T47D (cell line): ENCODE results near the gene CAPN5.
A peak's percentile ranks its signal among the peaks of the same experiment; 100 is the strongest.

Experiments
- DNase-seq, 2 experiments: peaks; one replicate each; pipeline versions ENCODE4 v3.0.0 to v3.0.0-alpha.2; 2011 to 2012; ENCODE audit warnings: low read depth in 1 of 2, low spot score in 1 of 2
- JUND ChIP-seq: IDR thresholded peaks from 2 replicates; pipeline ENCODE4 v1.6.1; 2012; ENCODE audit warnings: low read depth
- in situ Hi-C: cut with HindIII; loops from 2 replicates; pipeline ENCODE4 v1.10.0; 2016; ENCODE audit warnings: low sequenced_read_pairs, low pct_unique_long_range_greater_than_20kb

CAPN5 gene

DNA sequence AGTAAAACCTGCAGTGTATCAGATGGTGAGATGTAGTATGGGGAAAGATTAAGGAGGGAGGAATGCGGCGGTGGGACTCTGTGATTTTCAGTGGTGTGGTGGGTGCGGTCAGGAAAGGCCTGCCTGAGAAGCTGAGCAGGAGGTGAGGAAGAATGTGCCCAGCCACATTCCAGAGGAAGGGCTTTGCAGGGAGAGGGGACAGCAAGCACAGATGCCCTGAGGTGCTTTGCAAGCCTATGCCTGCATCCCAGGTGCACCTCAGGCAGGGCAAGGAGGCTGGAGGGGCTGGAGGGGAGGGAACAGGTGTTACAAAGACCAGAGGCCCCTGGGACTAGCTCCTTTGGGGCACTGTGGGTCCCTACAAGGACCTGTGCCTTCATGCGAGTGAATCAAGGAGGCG is 103.3 kb downstream of the CAPN5 start:
- no peak for TF ChIP-seq JUND
- DNase-seq = peak in 1 of 2 experiments; percentile 15
- in situ Hi-C loops = no loop called here

DNA sequence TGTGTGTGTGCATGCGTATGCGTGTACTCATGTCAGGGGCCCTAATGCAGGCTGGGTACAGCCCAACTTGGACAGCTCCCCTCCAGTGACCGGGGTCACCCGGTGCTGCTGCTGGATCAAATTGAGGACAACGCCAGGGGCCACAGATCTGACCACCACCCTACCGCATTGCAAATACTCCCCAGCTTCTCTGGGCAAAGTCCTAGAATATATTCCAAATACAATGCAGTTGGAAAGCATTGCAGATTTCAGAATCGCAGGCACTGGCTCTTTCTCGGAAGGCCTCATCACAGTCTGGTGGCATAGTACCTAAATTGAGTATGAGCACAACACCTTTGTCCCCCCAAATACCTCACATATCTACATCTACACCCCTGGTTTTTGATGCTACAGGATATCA is 104.5 kb downstream of the CAPN5 start:
- no peak for TF ChIP-seq JUND
- DNase-seq = no peak
- in situ Hi-C loops = no loop called here

DNA sequence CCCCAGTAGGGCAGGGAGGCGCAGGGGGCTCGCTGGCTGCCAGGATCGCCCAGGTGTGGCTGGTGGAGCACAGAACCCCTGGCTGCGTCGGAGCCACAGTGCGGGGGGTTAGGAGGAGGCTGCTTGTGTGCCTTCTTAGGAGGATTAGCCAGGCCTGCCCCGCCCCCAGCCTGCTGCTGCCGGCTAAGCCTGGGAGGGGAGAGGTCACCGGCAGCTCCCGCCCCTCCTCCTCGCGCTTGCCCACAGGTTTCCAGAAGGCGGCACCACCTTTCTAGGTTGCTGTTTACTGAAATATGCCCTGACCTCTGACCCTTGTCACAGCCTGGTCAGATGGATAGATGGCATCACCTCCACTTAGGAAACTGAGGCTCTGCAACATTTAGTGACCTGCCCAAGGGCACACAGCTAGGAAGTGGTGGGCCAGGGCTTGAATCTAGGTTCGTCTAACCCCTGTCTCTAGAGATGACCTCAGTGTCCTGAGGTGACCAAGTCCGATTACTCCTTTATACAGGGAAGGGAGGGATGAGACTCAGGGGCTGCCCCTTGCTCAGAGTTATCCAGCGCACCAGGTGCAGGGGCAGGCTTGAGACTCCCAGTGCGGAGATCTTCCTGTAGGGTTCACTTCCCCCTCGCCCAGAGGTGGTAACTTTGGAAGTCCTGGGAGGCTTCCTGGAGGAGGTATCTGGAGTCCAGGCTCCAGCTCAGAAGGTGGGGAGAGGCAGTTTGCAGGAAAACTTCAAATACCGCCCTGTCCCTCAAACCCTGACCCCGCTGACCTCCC is 105.3 kb downstream of the CAPN5 start:
- no peak for DNase-seq
- TF ChIP-seq JUND = no peak
- in situ Hi-C loops = no loop called here

DNA sequence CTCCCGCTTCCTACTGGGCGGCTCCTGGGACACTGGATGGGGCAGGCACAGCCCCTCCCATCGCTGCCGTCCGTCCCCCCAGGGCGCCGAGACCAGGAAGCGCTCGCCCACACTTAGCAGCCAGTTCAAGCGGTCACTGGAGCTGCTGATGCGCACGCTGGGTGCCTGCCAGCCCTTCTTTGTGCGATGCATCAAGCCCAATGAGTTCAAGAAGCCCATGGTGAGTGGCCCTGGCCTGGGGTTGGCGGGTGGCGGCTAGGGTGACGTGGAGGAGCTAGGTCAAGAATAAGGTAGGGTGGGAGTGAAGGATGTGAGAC is 105.9 kb downstream of the CAPN5 start:
- DNase-seq = no peak
- in situ Hi-C loops = no loop called here
- no peak for TF ChIP-seq JUND

DNA sequence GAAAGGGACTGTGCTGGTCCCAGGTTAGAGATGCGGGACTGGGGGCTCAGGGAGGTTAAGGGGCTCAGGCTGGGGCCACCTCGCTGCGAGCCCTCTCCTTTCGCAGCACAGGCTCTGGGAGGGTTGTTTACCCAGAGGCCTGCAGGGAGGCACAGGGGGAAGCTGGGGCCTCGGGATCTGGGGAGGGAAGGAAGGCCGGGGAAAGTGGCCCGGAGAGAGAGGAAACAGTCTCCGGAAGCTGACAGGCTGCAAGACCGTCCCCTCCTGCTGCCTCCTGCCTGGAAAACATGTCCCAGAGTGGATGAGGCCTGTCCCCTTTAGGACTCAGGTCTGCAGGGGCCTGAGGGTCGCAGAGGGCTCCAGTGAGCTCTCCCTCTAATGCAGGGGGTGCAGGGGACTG is 106.7 kb downstream of the CAPN5 start:
- in situ Hi-C loops = no loop called here
- no peak for TF ChIP-seq JUND
- DNase-seq = no peak

DNA sequence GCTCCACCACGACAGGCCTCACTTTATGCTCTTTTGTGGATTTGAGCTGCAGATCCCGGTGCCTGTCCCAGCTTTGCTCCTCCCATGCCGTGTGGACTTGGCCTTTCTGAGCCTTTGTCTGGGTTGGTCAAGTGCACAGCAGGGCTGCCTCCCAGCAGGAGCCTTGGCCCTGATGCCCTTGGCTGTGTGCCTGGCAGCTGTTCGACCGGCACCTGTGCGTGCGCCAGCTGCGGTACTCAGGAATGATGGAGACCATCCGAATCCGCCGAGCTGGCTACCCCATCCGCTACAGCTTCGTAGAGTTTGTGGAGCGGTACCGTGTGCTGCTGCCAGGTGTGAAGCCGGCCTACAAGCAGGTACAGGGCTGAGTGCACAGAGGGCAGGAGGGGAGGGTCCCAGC is 107.8 kb downstream of the CAPN5 start:
- no peak for DNase-seq

DNA sequence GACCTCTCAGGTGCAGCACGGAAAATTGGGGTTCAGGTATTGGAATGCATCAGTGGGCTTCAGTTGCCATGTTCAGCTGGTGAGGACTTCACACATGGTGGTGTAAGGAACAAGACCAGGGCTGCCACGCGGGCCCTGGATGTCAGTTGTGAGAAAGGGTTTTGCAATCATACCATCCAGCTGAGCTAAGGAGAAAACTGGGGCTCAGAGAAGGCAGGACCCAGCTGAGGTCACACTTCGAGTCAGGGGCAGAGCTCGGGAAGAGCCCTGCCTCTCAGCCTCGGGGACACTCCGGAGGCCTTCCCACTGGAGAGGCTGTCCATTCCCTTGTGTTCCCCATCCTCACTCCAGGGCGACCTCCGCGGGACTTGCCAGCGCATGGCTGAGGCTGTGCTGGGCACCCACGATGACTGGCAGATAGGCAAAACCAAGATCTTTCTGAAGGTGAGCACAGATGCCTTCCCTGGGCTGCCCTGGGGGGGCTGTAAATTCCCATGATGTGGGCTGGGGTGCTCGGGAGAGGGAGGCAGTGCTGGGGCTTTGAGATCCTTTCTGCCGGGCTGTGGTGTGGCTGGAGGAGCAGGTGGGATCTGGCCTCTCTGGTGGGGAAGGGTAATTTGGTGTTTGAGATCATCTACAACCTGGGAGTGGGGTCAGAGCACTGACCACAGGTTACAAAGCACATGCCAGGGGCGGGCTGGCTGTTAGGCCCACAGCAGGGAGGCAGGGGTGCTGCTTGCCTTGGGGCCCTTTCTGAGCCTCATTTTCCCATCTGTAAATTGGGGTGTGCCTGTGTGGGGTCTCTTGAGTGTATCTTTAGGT is 108.5 kb downstream of the CAPN5 start:
- TF ChIP-seq JUND = no peak
- DNase-seq = no peak
- in situ Hi-C loops = no loop called here

More for the DNA sequence above, 107.8 kb downstream of the CAPN5 start:
- TF ChIP-seq JUND = no peak
- in situ Hi-C loops = no loop called here
